Tongue (tissue), 2 donors: Measurements from ENCODE around the gene PRAF2. TPM values are rescaled to one million over a fixed set of nuclear protein-coding genes. Genes with fewer than 3 reads are reported as not detected.

Source experiments
- DNase-seq: peaks from one replicate; pipeline ENCODE4 v3.0.0-alpha.2; 2015
- total RNA-seq: library from RNA; depleted of rRNA; stranded (reverse); fragments of >200 nt; gene quantifications from one replicate; pipeline ENCODE4 v1.2.3, GENCODE V29; 2014

PRAF2 gene
- total RNA-seq, 1 donor from 2014 or later: 1.3 TPM

- DNase-seq: peak; percentile 18
Observed at GRCh38 chrX:49072712-49073095, 1.1 kb downstream of the PRAF2 start.

- DNase-seq: peak; percentile 89
Observed at GRCh38 chrX:49071877-49072711, 1.7 kb downstream of the PRAF2 start.

- no peak for DNase-seq
Observed at GRCh38 chrX:49070988-49071387, 2.8 kb downstream of the PRAF2 start.

- DNase-seq: no peak
Observed at GRCh38 chrX:49069038-49069437, 4.8 kb downstream of the PRAF2 start.

GRCh38 chrX:49067285-49068120 lies 6.3 kb downstream of the PRAF2 start:
- no peak for DNase-seq

- no peak for DNase-seq
Observed at GRCh38 chrX:49066690-49067089, 7.1 kb downstream of the PRAF2 start.

- no peak for DNase-seq
Observed at GRCh38 chrX:49066278-49066677, 7.5 kb downstream of the PRAF2 start.

- no peak for DNase-seq
Observed at GRCh38 chrX:49064735-49065134, 9.1 kb downstream of the PRAF2 start.

GRCh38 chrX:49064303-49064702 lies 9.5 kb downstream of the PRAF2 start:
- no peak for DNase-seq

- no peak for DNase-seq
Observed at GRCh38 chrX:49063715-49064114, 10.1 kb downstream of the PRAF2 start.

- DNase-seq: no peak
Observed at GRCh38 chrX:49061916-49062315, 11.9 kb downstream of the PRAF2 start.

GRCh38 chrX:49061490-49061889 lies 12.3 kb downstream of the PRAF2 start:
- no peak for DNase-seq

- no peak for DNase-seq
Observed at GRCh38 chrX:49060914-49061313, 12.9 kb downstream of the PRAF2 start.

- DNase-seq: no peak
Observed at GRCh38 chrX:49059681-49060085, 14.1 kb downstream of the PRAF2 start.

GRCh38 chrX:49059201-49059600 lies 14.6 kb downstream of the PRAF2 start:
- DNase-seq: no peak

- no peak for DNase-seq
Observed at GRCh38 chrX:49058794-49059193, 15.0 kb downstream of the PRAF2 start, which contains the start of gene CCDC120. CCDC120 (plus strand) TSS chrX:49058999; CDS start chrX:49062042, 3,043 bp downstream.

GRCh38 chrX:49054073-49054762 lies 19.6 kb downstream of the PRAF2 start:
- no peak for DNase-seq

- peak; percentile 87 for DNase-seq
Observed at GRCh38 chrX:49053223-49054072, 20.4 kb downstream of the PRAF2 start.

GRCh38 chrX:49043987-49044281 lies 29.9 kb downstream of the PRAF2 start:
- DNase-seq: no peak

GRCh38 chrX:49043220-49043986 lies 30.4 kb downstream of the PRAF2 start, which contains the start of gene TFE3:
TFE3 (minus strand) TSS chrX:49043357; CDS start chrX:49043226, 131 bp downstream.
- DNase-seq: peak; percentile 99
